ENCODE measurements around the gene PHF12. TPM values are rescaled to one million over a fixed set of nuclear protein-coding genes. Genes with fewer than 3 reads are reported as not detected.

Gene PHF12
- total RNA-seq, 1 experiment from 2014 or later: 37.6 TPM

DNA sequence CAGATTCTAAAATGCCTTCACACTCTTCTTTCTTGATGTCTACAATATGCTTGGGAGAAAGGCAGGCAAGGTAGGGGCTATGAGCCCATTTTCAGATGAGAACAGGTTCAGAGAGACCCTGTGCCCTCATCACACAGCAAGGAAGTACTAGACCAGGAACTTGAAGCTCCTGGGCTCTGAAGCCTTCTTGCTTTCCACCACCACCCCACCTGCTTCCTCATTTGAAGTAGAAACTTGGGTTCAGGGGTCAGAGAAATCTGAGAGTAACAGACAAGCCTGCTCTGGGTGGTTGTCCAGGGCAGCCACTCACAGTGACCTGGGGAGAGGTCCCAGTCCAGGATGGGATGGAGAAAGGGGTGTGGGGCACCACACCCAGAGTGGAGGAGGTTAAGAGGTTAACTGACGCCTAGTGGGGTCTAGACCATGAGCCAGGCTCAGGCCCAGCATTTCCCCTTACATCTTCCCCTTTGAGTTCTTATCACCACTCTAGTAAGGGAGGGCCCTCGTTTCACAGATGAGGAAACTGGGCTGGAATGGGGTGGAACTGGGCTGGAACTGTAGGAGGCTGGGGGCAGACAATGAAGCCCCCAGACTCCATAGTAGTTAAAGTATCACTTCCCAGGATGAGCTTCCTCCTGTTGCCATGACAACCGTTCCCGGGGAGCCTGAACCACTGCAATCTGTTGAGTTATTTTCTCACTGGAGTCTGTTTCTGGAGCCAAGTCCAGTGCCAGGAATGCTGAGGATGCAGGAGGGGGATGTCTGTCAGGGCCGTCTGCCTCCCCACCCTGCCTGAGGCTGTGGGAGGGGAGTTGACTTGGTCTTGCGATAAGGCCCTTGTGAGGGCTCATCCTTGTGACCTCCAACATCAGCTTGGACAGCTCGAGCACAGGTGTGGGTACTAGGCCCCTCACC, 16.2 kb upstream of the PHF12 start:
- BruUV-seq (replicated peaks): no TSS peak
- Mint-ChIP-seq H3K27me3 (ENCODE audit: insufficient read depth, unreplicated experiment) (peaks cover 42% of the 10 kb centered on the region), H3K4me3 (ENCODE audit: unreplicated experiment) (no peak overlapping the region), H3K4me1 (ENCODE audit: insufficient read depth, unreplicated experiment) (no peaks in the 10 kb centered on the region), H3K36me3 (ENCODE audit: insufficient read depth, unreplicated experiment) (peaks cover 4% of the 10 kb centered on the region), H3K27ac (ENCODE audit: low read depth, unreplicated experiment) (no peak overlapping the region), H3K9me3 (ENCODE audit: unreplicated experiment) (no peaks in the 10 kb centered on the region)
- intact Hi-C loops (cut with micrococcal nuclease): no loop called here
- DNase-seq (ENCODE audit: unreplicated experiment): no peak
- CTCF ChIA-PET: interaction anchor here (0.5 to 3.1 kb wide), 9 partner anchors 14 to 599 kb away, joined by 3 to 30 read pairs (median 3); no protein-coding TSS in a partner anchor
- POLR2A ChIA-PET: no interaction called here
- TF ChIP-seq CTCF (IDR thresholded peaks at IDR 0.05; ENCODE audit: unreplicated experiment): no peak

- no peaks in the 10 kb centered on the region for H3K4me1 Mint-ChIP-seq (ENCODE audit: insufficient read depth, unreplicated experiment)
- intact Hi-C loops (cut with micrococcal nuclease): no loop called here
- peaks cover 27% of the 10 kb centered on the region for H3K27me3 Mint-ChIP-seq (ENCODE audit: insufficient read depth, unreplicated experiment)
- no peaks in the 10 kb centered on the region for H3K9me3 Mint-ChIP-seq (ENCODE audit: unreplicated experiment)
- no peak overlapping the region for H3K27ac Mint-ChIP-seq (ENCODE audit: low read depth, unreplicated experiment)
- POLR2A ChIA-PET: interaction anchor here (1.4 to 3.1 kb wide), 4 partner anchors 148 to 169 kb away, joined by 3 to 27 read pairs (median 4); no protein-coding TSS in a partner anchor
- DNase-seq (ENCODE audit: unreplicated experiment): no peak
- CTCF ChIA-PET: interaction anchor here (0.5 to 10.3 kb wide), 15 partner anchors 9 to 236 kb away, joined by 3 to 279 read pairs (median 4); partner anchors contain the start of gene SEZ6
- BruUV-seq (replicated peaks): no TSS peak
- no peak for TF ChIP-seq CTCF (IDR thresholded peaks at IDR 0.05; ENCODE audit: unreplicated experiment)
- no peak overlapping the region for H3K4me3 Mint-ChIP-seq (ENCODE audit: unreplicated experiment)
- peaks cover 4% of the 10 kb centered on the region for H3K36me3 Mint-ChIP-seq (ENCODE audit: insufficient read depth, unreplicated experiment)
These were observed 12.5 kb upstream of the PHF12 start for GRCh38 chr17:28963841-28964240.

- no peaks in the 10 kb centered on the region for H3K9me3 Mint-ChIP-seq (ENCODE audit: unreplicated experiment)
- ChIA-PET CTCF (interaction anchor here (0.5 to 10.3 kb wide), 9 partner anchors 8 to 182 kb away, joined by 3 to 279 read pairs (median 4); no protein-coding TSS in a partner anchor), POLR2A (interaction anchor here (1.4 to 1.6 kb wide), 3 partner anchors 151 to 169 kb away, joined by 3 to 5 read pairs (median 3); no protein-coding TSS in a partner anchor)
- H3K4me1 Mint-ChIP-seq (ENCODE audit: insufficient read depth, unreplicated experiment): no peaks in the 10 kb centered on the region
- no peak overlapping the region for H3K4me3 Mint-ChIP-seq (ENCODE audit: unreplicated experiment)
- TF ChIP-seq CTCF (IDR thresholded peaks at IDR 0.05; ENCODE audit: unreplicated experiment): no peak
- H3K36me3 Mint-ChIP-seq (ENCODE audit: insufficient read depth, unreplicated experiment): peaks cover 4% of the 10 kb centered on the region
- peaks cover 27% of the 10 kb centered on the region for H3K27me3 Mint-ChIP-seq (ENCODE audit: insufficient read depth, unreplicated experiment)
- intact Hi-C loops (cut with micrococcal nuclease): no loop called here
- no peak for DNase-seq (ENCODE audit: unreplicated experiment)
- H3K27ac Mint-ChIP-seq (ENCODE audit: low read depth, unreplicated experiment): no peak overlapping the region
- no TSS peak for BruUV-seq (replicated peaks)
These were observed 11.8 kb upstream of the PHF12 start for GRCh38 chr17:28963055-28963611.

DNA sequence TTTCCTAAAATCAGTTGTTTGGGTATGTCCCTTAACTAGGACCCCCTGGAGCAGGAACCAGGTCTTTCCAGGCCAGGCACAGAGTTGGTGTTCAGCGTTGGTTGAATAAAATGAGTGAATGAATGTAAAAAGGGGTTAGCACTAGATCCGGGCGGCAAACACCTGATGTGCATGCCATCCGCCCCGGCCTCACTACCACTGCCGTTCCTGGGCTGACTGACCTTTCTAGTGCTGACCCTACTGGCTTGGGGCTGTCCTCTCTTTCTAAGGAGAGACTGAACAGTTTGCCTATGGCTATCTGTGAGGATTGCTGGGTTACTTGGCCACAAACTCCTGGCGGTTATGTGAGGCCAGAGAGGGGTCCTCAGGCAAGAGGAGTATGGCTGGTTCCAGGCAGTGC, 10.1 kb upstream of the PHF12 start:
- peaks cover 27% of the 10 kb centered on the region for H3K27me3 Mint-ChIP-seq (ENCODE audit: insufficient read depth, unreplicated experiment)
- ChIA-PET CTCF (interaction anchor here (0.6 to 10.3 kb wide), 3 partner anchors 40 to 155 kb away, joined by 3 to 279 read pairs (median 5); no protein-coding TSS in a partner anchor), POLR2A (interaction anchor here (0.8 kb wide), 1 partner anchor 9 kb away, joined by 3 read pairs; no protein-coding TSS in a partner anchor)
- no peak for TF ChIP-seq CTCF (IDR thresholded peaks at IDR 0.05; ENCODE audit: unreplicated experiment)
- no peaks in the 10 kb centered on the region for H3K4me1 Mint-ChIP-seq (ENCODE audit: insufficient read depth, unreplicated experiment)
- H3K4me3 Mint-ChIP-seq (ENCODE audit: unreplicated experiment): no peak overlapping the region
- peaks cover 4% of the 10 kb centered on the region for H3K36me3 Mint-ChIP-seq (ENCODE audit: insufficient read depth, unreplicated experiment)
- BruUV-seq (replicated peaks): no TSS peak
- no peak for DNase-seq (ENCODE audit: unreplicated experiment)
- no peaks in the 10 kb centered on the region for H3K9me3 Mint-ChIP-seq (ENCODE audit: unreplicated experiment)
- intact Hi-C loops (cut with micrococcal nuclease): no loop called here
- H3K27ac Mint-ChIP-seq (ENCODE audit: low read depth, unreplicated experiment): no peak overlapping the region

All from MCF 10A (cell line).